ENCODE measurements around the gene RBMS1. TPM values are rescaled to one million over a fixed set of nuclear protein-coding genes. Genes with fewer than 3 reads are reported as not detected.
A peak's percentile ranks its signal among the peaks of the same experiment; 100 is the strongest.

RBMS1 gene
- total RNA-seq, 4 donors from 2014 or later = 26.3 to 52.5 (median 37.5) TPM

DNA sequence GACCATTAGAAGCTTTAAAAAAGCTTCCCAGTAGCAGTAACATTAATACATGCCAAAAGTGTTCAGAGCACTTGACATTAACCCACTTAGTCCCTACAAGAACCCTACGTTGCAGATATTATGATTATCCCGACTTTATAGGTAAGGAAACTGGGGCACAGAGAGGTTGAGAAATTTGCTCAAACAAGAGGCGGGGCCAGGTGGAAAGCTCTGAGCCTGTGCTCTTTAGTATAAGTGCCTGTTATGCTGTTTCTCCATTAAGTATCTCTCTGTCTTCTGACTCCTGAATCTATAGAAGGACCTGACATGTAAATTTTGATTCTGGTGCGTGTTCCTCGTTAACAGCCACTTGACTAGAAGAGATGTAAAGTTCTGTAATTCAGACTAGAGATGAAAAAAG lies 139.8 kb downstream of the RBMS1 start:
- 81 to 89% methylated on average over 5 of the region's 5 CpGs for WGBS, 2 donors
- no peak overlapping the region for H3K4me3 ChIP-seq
- H3K9me3 ChIP-seq = no peaks in the 10 kb centered on the region
- DNase-seq = no peak
- H3K36me3 ChIP-seq = peaks cover 0 to 7% (median 3%) of the 10 kb centered on the region in 3 donors
- no peak for TF ChIP-seq POLR2A (IDR thresholded peaks at IDR 0.05)
- TF ChIP-seq, protein P1, sequence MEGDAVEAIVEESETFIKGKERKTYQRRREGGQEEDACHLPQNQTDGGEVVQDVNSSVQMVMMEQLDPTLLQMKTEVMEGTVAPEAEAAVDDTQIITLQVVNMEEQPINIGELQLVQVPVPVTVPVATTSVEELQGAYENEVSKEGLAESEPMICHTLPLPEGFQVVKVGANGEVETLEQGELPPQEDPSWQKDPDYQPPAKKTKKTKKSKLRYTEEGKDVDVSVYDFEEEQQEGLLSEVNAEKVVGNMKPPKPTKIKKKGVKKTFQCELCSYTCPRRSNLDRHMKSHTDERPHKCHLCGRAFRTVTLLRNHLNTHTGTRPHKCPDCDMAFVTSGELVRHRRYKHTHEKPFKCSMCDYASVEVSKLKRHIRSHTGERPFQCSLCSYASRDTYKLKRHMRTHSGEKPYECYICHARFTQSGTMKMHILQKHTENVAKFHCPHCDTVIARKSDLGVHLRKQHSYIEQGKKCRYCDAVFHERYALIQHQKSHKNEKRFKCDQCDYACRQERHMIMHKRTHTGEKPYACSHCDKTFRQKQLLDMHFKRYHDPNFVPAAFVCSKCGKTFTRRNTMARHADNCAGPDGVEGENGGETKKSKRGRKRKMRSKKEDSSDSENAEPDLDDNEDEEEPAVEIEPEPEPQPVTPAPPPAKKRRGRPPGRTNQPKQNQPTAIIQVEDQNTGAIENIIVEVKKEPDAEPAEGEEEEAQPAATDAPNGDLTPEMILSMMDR (IDR thresholded peaks at IDR 0.05) = no peak
- H3K27me3 ChIP-seq = no peaks in the 10 kb centered on the region
- H3K27ac ChIP-seq = peak overlapping the region in 2 of 4 donors; percentile 57 to 68
- H3K4me1 ChIP-seq = peaks cover 8 to 72% (median 31%) of the 10 kb centered on the region in 3 donors
- intact Hi-C loops (cut with DNase I) = no loop called here

DNA sequence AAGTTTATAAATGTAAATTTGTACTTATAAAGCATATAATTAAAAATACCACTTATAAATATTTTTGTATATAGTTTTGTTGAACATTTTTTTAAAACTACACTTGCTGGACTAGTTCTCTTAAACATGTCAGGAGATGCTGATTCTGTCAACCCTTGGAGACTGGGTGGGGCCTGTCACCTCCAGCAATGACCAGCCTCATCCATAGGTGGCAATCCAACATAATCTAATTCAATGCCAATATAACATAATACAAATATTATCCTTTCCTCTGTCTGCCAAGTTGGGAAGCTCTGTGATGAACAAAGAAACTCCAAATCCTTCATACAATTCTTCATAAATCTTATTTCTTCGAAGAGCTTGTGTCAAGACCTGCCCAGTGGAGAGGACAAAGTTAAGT lies 140.4 kb downstream of the RBMS1 start:
- no peaks in the 10 kb centered on the region for H3K27me3 ChIP-seq
- intact Hi-C loops (cut with DNase I) = no loop called here
- peaks cover 8 to 72% (median 32%) of the 10 kb centered on the region in 3 donors for H3K4me1 ChIP-seq
- no peak for TF ChIP-seq POLR2A (IDR thresholded peaks at IDR 0.05)
- TF ChIP-seq, protein P1 (IDR thresholded peaks at IDR 0.05) = peak in 3 of 6 experiments; percentile 7 to 45 (median 22)
- no peak for DNase-seq
- peaks cover 0 to 7% (median 3%) of the 10 kb centered on the region in 3 donors for H3K36me3 ChIP-seq
- no peaks in the 10 kb centered on the region for H3K9me3 ChIP-seq
- H3K27ac ChIP-seq = peak overlapping the region in 2 of 4 donors; percentile 57 to 68
- H3K4me3 ChIP-seq = no peak overlapping the region
- 23 to 32% methylated on average over 1 of the region's 1 CpG for WGBS, 2 donors

DNA sequence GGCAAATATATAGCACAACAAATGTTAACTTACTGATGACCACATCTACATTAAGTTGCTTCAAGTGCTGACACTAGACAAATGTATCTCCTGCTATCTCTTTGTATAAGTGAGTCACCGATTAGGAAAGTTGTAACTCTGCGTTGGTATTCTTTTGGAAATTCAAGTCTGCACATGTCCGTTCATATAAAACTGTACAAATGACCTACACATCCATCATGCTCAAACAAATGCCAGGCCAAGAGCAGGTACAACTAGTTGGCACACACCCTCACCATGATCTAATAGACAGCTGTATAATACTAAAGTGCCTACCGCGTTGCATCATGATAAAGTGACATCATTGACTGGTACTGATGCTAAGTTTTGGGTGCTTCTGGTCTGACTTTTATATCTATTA lies 141.1 kb downstream of the RBMS1 start:
- peak overlapping the region; percentile 47 to 75 (median 62) for H3K27ac ChIP-seq
- H3K9me3 ChIP-seq = no peaks in the 10 kb centered on the region
- H3K27me3 ChIP-seq = no peaks in the 10 kb centered on the region
- TF ChIP-seq, protein P1 (IDR thresholded peaks at IDR 0.05) = no peak
- no peak for TF ChIP-seq POLR2A (IDR thresholded peaks at IDR 0.05)
- intact Hi-C loops (cut with DNase I) = no loop called here
- DNase-seq = no peak
- 27 to 34% methylated on average over 5 of the region's 5 CpGs for WGBS, 2 donors
- H3K36me3 ChIP-seq = peaks cover 0 to 7% (median 3%) of the 10 kb centered on the region in 3 donors
- H3K4me3 ChIP-seq = no peak overlapping the region
- H3K4me1 ChIP-seq = peaks cover 8 to 71% (median 37%) of the 10 kb centered on the region in 3 donors

DNA sequence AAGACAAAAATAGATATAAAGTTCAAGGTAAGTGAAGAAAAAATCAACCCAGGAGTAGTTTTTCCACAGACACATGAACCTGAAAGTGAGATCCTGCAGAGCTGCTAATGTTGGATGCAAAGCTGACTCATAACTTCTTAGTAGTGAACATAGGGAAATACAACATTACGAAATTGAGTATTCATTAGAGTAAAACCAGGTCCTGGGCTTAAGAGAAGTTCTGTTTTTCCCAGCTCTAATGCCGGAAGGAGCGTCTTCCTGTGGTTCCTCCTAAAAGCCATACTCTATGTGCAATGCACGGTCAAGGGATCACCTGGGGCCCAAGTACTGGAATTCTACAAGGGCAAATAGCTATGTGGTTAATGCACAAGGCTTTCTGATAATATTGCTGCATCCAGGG lies 141.7 kb downstream of the RBMS1 start:
- Histone ChIP-seq H3K27me3 (no peaks in the 10 kb centered on the region), H3K4me3 (no peak overlapping the region), H3K4me1 (peaks cover 8 to 66% (median 37%) of the 10 kb centered on the region in 3 donors), H3K9me3 (no peaks in the 10 kb centered on the region), H3K27ac (peak overlapping the region; percentile 47 to 75 (median 62)), H3K36me3 (peaks cover 0 to 7% (median 3%) of the 10 kb centered on the region in 3 donors)
- TF ChIP-seq, protein P1 (IDR thresholded peaks at IDR 0.05) = no peak
- no peak for TF ChIP-seq POLR2A (IDR thresholded peaks at IDR 0.05)
- intact Hi-C loops (cut with DNase I) = no loop called here
- no peak for DNase-seq
- WGBS, 2 donors = 15 to 40% methylated on average over 4 of the region's 4 CpGs

DNA sequence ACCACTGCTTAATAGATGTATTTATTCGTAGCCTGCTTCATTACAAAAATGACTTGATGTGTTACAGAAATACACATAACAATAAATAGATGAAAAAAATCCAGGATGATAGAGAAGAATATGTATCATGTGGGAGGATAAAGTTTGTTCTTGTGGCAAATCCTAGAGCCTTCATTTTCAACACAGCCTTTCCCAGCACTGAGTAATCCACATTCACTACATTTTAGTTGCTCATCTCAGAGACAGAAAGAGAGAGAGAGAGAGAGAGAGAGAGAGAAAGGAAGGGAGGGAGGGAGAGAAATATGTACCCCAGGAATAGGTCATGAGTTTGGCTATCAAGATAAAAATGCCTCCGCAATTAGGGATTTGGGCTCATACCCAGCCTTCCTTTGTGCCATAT lies 144.3 kb downstream of the RBMS1 start:
- 87 to 89% methylated on average over 2 of the region's 2 CpGs for WGBS, 2 donors
- no peak overlapping the region for H3K27ac ChIP-seq
- peaks cover 8 to 69% (median 37%) of the 10 kb centered on the region in 3 donors for H3K4me1 ChIP-seq
- TF ChIP-seq POLR2A (IDR thresholded peaks at IDR 0.05) = no peak
- TF ChIP-seq, protein P1 (IDR thresholded peaks at IDR 0.05) = no peak
- H3K9me3 ChIP-seq = no peaks in the 10 kb centered on the region
- intact Hi-C loops (cut with DNase I) = no loop called here
- no peak overlapping the region for H3K4me3 ChIP-seq
- H3K27me3 ChIP-seq = no peaks in the 10 kb centered on the region
- H3K36me3 ChIP-seq = peaks cover 0 to 7% (median 3%) of the 10 kb centered on the region in 3 donors
- no peak for DNase-seq

Data from esophagus squamous epithelium (tissue), 5 donors.